Measurements from ENCODE around the gene CLIP4. TPM values are rescaled to one million over a fixed set of nuclear protein-coding genes. Genes with fewer than 3 reads are reported as not detected.

The CLIP4 gene
- polyA plus RNA-seq, 1 of the 3 experiments (the other 2 are of a cell fraction): 12.7 TPM

GRCh38 chr2:29193111-29193510 is 77.9 kb downstream of the CLIP4 start:
- Histone ChIP-seq H3K79me2 (ENCODE audit: insufficient read depth) (no peaks in the 10 kb centered on the region), H3K27ac (ENCODE audit: low read depth in 2 of 2, low read length in 1 of 2) (no peak overlapping the region), H3K4me1 (ENCODE audit: control insufficient read depth in 1 of 2, insufficient read depth in 2 of 2, low read depth in 1 of 2, low read length in 1 of 2) (peaks cover 0 to 13% of the 10 kb centered on the region in 2 experiments; a peak in 2 of 4 replicates), H3K36me3 (replicated peaks in 1 of 2; ENCODE audit: control insufficient read depth in 1 of 2, insufficient read depth in 2 of 2, low read length in 1 of 2) (peaks cover 0 to 38% of the 10 kb centered on the region in 2 experiments), H2AFZ (ENCODE audit: low read depth) (no peak overlapping the region), H3K9ac (no peak overlapping the region), H3K4me3 (ENCODE audit: low read depth in 2 of 2, low read length in 1 of 2) (no peak overlapping the region), H3K9me3 (no peaks in the 10 kb centered on the region), H3K27me3 (ENCODE audit: insufficient read depth) (no peaks in the 10 kb centered on the region), H3K9me2 (no peaks in the 10 kb centered on the region), H3F3A (replicated peaks; ENCODE audit: insufficient read depth) (no peaks in the 10 kb centered on the region), H3K4me2 (no peak overlapping the region), H4K20me1 (ENCODE audit: insufficient read depth) (no peaks in the 10 kb centered on the region)
- CTCF ChIA-PET: interaction anchor here (1.7 to 4.3 kb wide), 2 partner anchors 9 to 234 kb away, joined by 5 to 21 read pairs; no protein-coding TSS in a partner anchor
- POLR2A ChIA-PET: interaction anchor here (0.6 kb wide), 1 partner anchor 426 kb away, joined by 5 read pairs; no protein-coding TSS in a partner anchor
- 94% methylated on average over 12 of the region's 12 CpGs for WGBS (ENCODE audit: low lambda C conversion rate)
- DNase-seq: no peak
- TF ChIP-seq USF2 (IDR thresholded peaks at IDR 0.05; ENCODE audit: borderline replicate concordance, low read depth, low read length): no peak

- Histone ChIP-seq H3K27me3 (ENCODE audit: insufficient read depth) (no peaks in the 10 kb centered on the region), H3K4me1 (ENCODE audit: control insufficient read depth in 1 of 2, insufficient read depth in 2 of 2, low read depth in 1 of 2, low read length in 1 of 2) (peaks cover 0 to 13% of the 10 kb centered on the region in 2 experiments; a peak in 2 of 4 replicates), H2AFZ (ENCODE audit: low read depth) (no peak overlapping the region), H3K9me3 (no peaks in the 10 kb centered on the region), H3K27ac (ENCODE audit: low read depth in 2 of 2, low read length in 1 of 2) (no peak overlapping the region), H3F3A (replicated peaks; ENCODE audit: insufficient read depth) (no peaks in the 10 kb centered on the region), H3K4me3 (ENCODE audit: low read depth in 2 of 2, low read length in 1 of 2) (no peak overlapping the region), H3K9me2 (no peaks in the 10 kb centered on the region), H3K9ac (no peak overlapping the region), H3K36me3 (replicated peaks in 1 of 2; ENCODE audit: control insufficient read depth in 1 of 2, insufficient read depth in 2 of 2, low read length in 1 of 2) (peaks cover 0 to 38% of the 10 kb centered on the region in 2 experiments), H3K79me2 (ENCODE audit: insufficient read depth) (no peaks in the 10 kb centered on the region), H4K20me1 (ENCODE audit: insufficient read depth) (no peaks in the 10 kb centered on the region), H3K4me2 (no peak overlapping the region)
- no peak for DNase-seq
- POLR2A ChIA-PET: interaction anchor here (0.6 kb wide), 1 partner anchor 425 kb away, joined by 5 read pairs; no protein-coding TSS in a partner anchor
- 96% methylated on average over 7 of the region's 7 CpGs for WGBS (ENCODE audit: low lambda C conversion rate)
- TF ChIP-seq SMC3 (IDR thresholded peaks at IDR 0.05; ENCODE audit: low read depth, low read length): no peak
- TF ChIP-seq ZBTB33 (IDR thresholded peaks at IDR 0.05; ENCODE audit: borderline replicate concordance, low read depth): no peak
- no peak for TF ChIP-seq TEAD4 (IDR thresholded peaks at IDR 0.05; ENCODE audit: borderline replicate concordance, insufficient read depth)
- TF ChIP-seq CHD2 (IDR thresholded peaks at IDR 0.05; ENCODE audit: low read length, partially characterized antibody): no peak
- TF ChIP-seq, protein P1, sequence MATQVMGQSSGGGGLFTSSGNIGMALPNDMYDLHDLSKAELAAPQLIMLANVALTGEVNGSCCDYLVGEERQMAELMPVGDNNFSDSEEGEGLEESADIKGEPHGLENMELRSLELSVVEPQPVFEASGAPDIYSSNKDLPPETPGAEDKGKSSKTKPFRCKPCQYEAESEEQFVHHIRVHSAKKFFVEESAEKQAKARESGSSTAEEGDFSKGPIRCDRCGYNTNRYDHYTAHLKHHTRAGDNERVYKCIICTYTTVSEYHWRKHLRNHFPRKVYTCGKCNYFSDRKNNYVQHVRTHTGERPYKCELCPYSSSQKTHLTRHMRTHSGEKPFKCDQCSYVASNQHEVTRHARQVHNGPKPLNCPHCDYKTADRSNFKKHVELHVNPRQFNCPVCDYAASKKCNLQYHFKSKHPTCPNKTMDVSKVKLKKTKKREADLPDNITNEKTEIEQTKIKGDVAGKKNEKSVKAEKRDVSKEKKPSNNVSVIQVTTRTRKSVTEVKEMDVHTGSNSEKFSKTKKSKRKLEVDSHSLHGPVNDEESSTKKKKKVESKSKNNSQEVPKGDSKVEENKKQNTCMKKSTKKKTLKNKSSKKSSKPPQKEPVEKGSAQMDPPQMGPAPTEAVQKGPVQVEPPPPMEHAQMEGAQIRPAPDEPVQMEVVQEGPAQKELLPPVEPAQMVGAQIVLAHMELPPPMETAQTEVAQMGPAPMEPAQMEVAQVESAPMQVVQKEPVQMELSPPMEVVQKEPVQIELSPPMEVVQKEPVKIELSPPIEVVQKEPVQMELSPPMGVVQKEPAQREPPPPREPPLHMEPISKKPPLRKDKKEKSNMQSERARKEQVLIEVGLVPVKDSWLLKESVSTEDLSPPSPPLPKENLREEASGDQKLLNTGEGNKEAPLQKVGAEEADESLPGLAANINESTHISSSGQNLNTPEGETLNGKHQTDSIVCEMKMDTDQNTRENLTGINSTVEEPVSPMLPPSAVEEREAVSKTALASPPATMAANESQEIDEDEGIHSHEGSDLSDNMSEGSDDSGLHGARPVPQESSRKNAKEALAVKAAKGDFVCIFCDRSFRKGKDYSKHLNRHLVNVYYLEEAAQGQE (IDR thresholded peaks at IDR 0.05; ENCODE audit: low read depth, low read length): no peak
- no peak for TF ChIP-seq MXI1 (IDR thresholded peaks at IDR 0.05; ENCODE audit: low read depth, low read length)
- TF ChIP-seq TAF1 (IDR thresholded peaks at IDR 0.05; ENCODE audit: borderline replicate concordance, low read depth, low read length): no peak
- CTCF ChIA-PET: interaction anchor here (1.0 to 4.3 kb wide), 4 partner anchors 10 to 236 kb away, joined by 3 to 21 read pairs (median 6); no protein-coding TSS in a partner anchor
Observed at GRCh38 chr2:29193681-29194080, 78.5 kb downstream of the CLIP4 start.

All from SK-N-SH (cell line).